BE2C (cell line): ENCODE data around the gene SLC5A9.
"Not testable (repeated sequence)": the region's sequence is repeated elsewhere in the genome, so short reads cannot be mapped to it uniquely, and the experiment has no call there.

Experiments used
- DNase-seq: peaks from one replicate; pipeline ENCODE4 v3.0.0-alpha.2; 2020
- H3K27me3 ChIP-seq: fragments of 250-450 bp; sonication (Bioruptor Pico); 2 replicates; pipeline ENCODE4 v1.5.1; 2020; ENCODE audit warnings: mild to moderate bottlenecking
- H3K36me3 ChIP-seq: fragments of 250-450 bp; sonication (Bioruptor Pico); 2 replicates; pipeline ENCODE4 v1.5.1; 2020; ENCODE audit warnings: mild to moderate bottlenecking
- H3K4me1 ChIP-seq: fragments of 250-450 bp; sonication (Bioruptor Pico); 2 replicates; pipeline ENCODE4 v1.5.1; 2020
- H3K4me3 ChIP-seq: 2 replicates; pipeline ENCODE4 v1.5.1; 2011; ENCODE audit warnings: low read depth, low read length
- H3K9me3 ChIP-seq: fragments of 250-450 bp; sonication (Bioruptor Pico); 2 replicates; pipeline ENCODE4 v1.5.1; 2020
- CTCF ChIP-seq: IDR thresholded peaks from 2 replicates; pipeline ENCODE4 v1.5.1; 2012; ENCODE audit warnings: mild to moderate bottlenecking, low read depth, low read length

Gene SLC5A9

GRCh38 chr1:48261881-48262400 lies 39.4 kb downstream of the SLC5A9 start:
- Histone ChIP-seq H3K4me1 (no peaks in the 10 kb centered on the region), H3K27me3 (no peaks in the 10 kb centered on the region), H3K9me3 (no peaks in the 10 kb centered on the region), H3K4me3 (no peak overlapping the region), H3K36me3 (no peaks in the 10 kb centered on the region)
- no peak for DNase-seq
- no peak for TF ChIP-seq CTCF

- no peak overlapping the region for H3K4me3 ChIP-seq
- H3K36me3 ChIP-seq, result no peaks in the 10 kb centered on the region
- no peak for TF ChIP-seq CTCF
- no peaks in the 10 kb centered on the region for H3K4me1 ChIP-seq
- no peak for DNase-seq
- no peaks in the 10 kb centered on the region for H3K9me3 ChIP-seq
- no peaks in the 10 kb centered on the region for H3K27me3 ChIP-seq
These were observed 40.5 kb downstream of the SLC5A9 start for GRCh38 chr1:48263041-48263440.

- no peak overlapping the region for H3K4me3 ChIP-seq
- no peaks in the 10 kb centered on the region for H3K9me3 ChIP-seq
- H3K27me3 ChIP-seq, result no peaks in the 10 kb centered on the region
- no peaks in the 10 kb centered on the region for H3K4me1 ChIP-seq
- DNase-seq, result no peak
- no peaks in the 10 kb centered on the region for H3K36me3 ChIP-seq
- TF ChIP-seq CTCF, result no peak
These were observed 44.1 kb downstream of the SLC5A9 start for GRCh38 chr1:48266576-48266975.

GRCh38 chr1:48277437-48277836 lies 54.9 kb downstream of the SLC5A9 start:
- H3K4me1 ChIP-seq, DNase-seq, H3K27me3 ChIP-seq, H3K36me3 ChIP-seq, H3K4me3 ChIP-seq, H3K9me3 ChIP-seq: not testable (repeated sequence)

GRCh38 chr1:48282329-48282728 lies 59.8 kb downstream of the SLC5A9 start:
- H3K9me3 ChIP-seq, DNase-seq, H3K36me3 ChIP-seq, H3K27me3 ChIP-seq, H3K4me3 ChIP-seq, H3K4me1 ChIP-seq: not testable (repeated sequence)

- H3K4me1 ChIP-seq, H3K9me3 ChIP-seq, H3K4me3 ChIP-seq, H3K27me3 ChIP-seq, H3K36me3 ChIP-seq: not testable (repeated sequence)
- peak; percentile 37; the same call in 1 of the 2 replicates for TF ChIP-seq CTCF
- DNase-seq, result peak; percentile 10
These were observed 62.3 kb downstream of the SLC5A9 start for GRCh38 chr1:48284696-48285420.

GRCh38 chr1:48285525-48285924 lies 63.0 kb downstream of the SLC5A9 start:
- Histone ChIP-seq H3K27me3 (no peaks in the 10 kb centered on the region), H3K4me3 (no peak overlapping the region), H3K36me3 (no peaks in the 10 kb centered on the region), H3K4me1 (no peaks in the 10 kb centered on the region), H3K9me3 (no peaks in the 10 kb centered on the region)
- DNase-seq, result no peak
- TF ChIP-seq CTCF, result no peak
